Measurements from ENCODE around the gene CD82.

Gene CD82

GRCh38 chr11:44618561-44619425, 53.3 kb downstream of the CD82 start:
- no peaks in the 10 kb centered on the region for H3K36me3 ChIP-seq (ENCODE audit: insufficient read depth, low read length)
- no peak overlapping the region for H3K27ac ChIP-seq (ENCODE audit: low read depth, low read length)
- H3K79me2 ChIP-seq (ENCODE audit: control insufficient read depth, insufficient read depth, low read length, unreplicated experiment) = no peaks in the 10 kb centered on the region
- no peaks in the 10 kb centered on the region for H3K27me3 ChIP-seq (ENCODE audit: insufficient read depth, low read length)
- no peak overlapping the region for H3K4me3 ChIP-seq (ENCODE audit: low read depth, low read length)
- no peaks in the 10 kb centered on the region for H3K4me1 ChIP-seq (ENCODE audit: control insufficient read depth, insufficient read depth, low read length, unreplicated experiment)
- no peak overlapping the region for H2AFZ ChIP-seq (ENCODE audit: low read length, unreplicated experiment)

- Histone ChIP-seq H3K4me3 (ENCODE audit: low read depth, low read length) (no peak overlapping the region), H3K36me3 (ENCODE audit: insufficient read depth, low read length) (no peaks in the 10 kb centered on the region), H3K27ac (ENCODE audit: low read depth, low read length) (no peak overlapping the region), H3K79me2 (ENCODE audit: control insufficient read depth, insufficient read depth, low read length, unreplicated experiment) (no peaks in the 10 kb centered on the region), H3K27me3 (ENCODE audit: insufficient read depth, low read length) (no peaks in the 10 kb centered on the region), H3K4me1 (ENCODE audit: control insufficient read depth, insufficient read depth, low read length, unreplicated experiment) (no peaks in the 10 kb centered on the region), H2AFZ (ENCODE audit: low read length, unreplicated experiment) (no peak overlapping the region)
Measured at GRCh38 chr11:44620328-44620725, 54.9 kb downstream of the CD82 start.

DNA sequence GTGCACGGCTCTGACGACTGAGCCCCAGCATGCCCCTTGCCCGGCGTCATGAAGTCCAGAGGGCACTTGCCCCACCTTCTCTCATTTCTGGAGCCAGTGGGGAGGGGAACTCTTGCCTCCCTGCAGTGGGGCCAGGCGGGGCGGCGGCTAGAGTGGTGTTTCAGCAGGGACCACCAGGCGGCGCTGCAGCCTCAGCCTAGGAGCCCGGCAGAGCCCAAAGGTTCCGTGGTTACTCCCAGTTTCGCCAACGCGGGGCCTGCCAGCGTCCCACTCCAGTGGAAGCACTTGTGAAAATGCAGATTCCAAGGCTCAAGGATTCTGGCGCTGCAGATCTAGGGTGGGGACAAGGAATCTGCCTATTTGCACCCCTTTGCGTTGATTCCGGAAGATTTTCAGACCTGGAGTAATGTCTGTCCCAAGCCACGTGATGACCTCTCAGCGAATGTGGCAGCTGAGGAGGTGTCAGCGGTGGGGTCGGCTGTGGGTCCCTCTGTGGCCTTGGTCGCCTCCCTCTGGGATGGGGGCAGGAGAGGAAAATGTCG, 55.7 kb downstream of the CD82 start:
- Histone ChIP-seq H3K79me2 (ENCODE audit: control insufficient read depth, insufficient read depth, low read length, unreplicated experiment) (no peaks in the 10 kb centered on the region), H3K4me3 (ENCODE audit: low read depth, low read length) (no peak overlapping the region), H3K4me1 (ENCODE audit: control insufficient read depth, insufficient read depth, low read length, unreplicated experiment) (no peaks in the 10 kb centered on the region), H3K27me3 (ENCODE audit: insufficient read depth, low read length) (no peaks in the 10 kb centered on the region), H2AFZ (ENCODE audit: low read length, unreplicated experiment) (no peak overlapping the region), H3K27ac (ENCODE audit: low read depth, low read length) (no peak overlapping the region), H3K36me3 (ENCODE audit: insufficient read depth, low read length) (no peaks in the 10 kb centered on the region)

DNA sequence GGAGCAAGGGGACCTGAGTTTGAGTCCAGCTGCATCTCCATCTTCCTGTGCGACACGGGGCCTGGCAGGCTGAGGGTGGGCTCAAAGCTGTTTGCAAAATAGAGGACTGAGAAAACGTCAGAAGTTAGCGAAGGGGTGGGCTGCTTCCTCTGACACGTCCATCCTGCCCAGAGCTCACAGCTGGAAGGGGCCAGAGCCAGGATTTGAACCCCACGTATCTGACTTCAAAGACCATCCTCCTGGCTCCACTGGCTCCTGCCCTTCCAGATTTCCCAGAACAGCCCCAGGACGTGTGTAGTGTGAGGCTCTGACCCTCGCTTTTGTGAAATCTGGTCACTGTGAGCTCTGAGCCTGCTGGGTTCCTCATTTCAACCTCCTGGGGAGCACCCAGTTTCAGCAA, 56.3 kb downstream of the CD82 start:
- Histone ChIP-seq H3K27ac (ENCODE audit: low read depth, low read length) (no peak overlapping the region), H3K4me1 (ENCODE audit: control insufficient read depth, insufficient read depth, low read length, unreplicated experiment) (no peaks in the 10 kb centered on the region)

GRCh38 chr11:44622190-44622650, 56.8 kb downstream of the CD82 start:
- H3K79me2 ChIP-seq (ENCODE audit: control insufficient read depth, insufficient read depth, low read length, unreplicated experiment) = no peaks in the 10 kb centered on the region
- no peaks in the 10 kb centered on the region for H3K4me1 ChIP-seq (ENCODE audit: control insufficient read depth, insufficient read depth, low read length, unreplicated experiment)
- H3K27me3 ChIP-seq (ENCODE audit: insufficient read depth, low read length) = no peaks in the 10 kb centered on the region
- no peak overlapping the region for H3K4me3 ChIP-seq (ENCODE audit: low read depth, low read length)
- no peak overlapping the region for H2AFZ ChIP-seq (ENCODE audit: low read length, unreplicated experiment)
- no peak overlapping the region for H3K27ac ChIP-seq (ENCODE audit: low read depth, low read length)
- no peaks in the 10 kb centered on the region for H3K36me3 ChIP-seq (ENCODE audit: insufficient read depth, low read length)

More for the DNA sequence above, 56.3 kb downstream of the CD82 start:
- no peak overlapping the region for H2AFZ ChIP-seq (ENCODE audit: low read length, unreplicated experiment)
- no peaks in the 10 kb centered on the region for H3K27me3 ChIP-seq (ENCODE audit: insufficient read depth, low read length)
- no peak overlapping the region for H3K4me3 ChIP-seq (ENCODE audit: low read depth, low read length)
- no peaks in the 10 kb centered on the region for H3K36me3 ChIP-seq (ENCODE audit: insufficient read depth, low read length)
- H3K79me2 ChIP-seq (ENCODE audit: control insufficient read depth, insufficient read depth, low read length, unreplicated experiment) = no peaks in the 10 kb centered on the region

GRCh38 chr11:44622721-44623258, 57.3 kb downstream of the CD82 start:
- Histone ChIP-seq H3K4me1 (ENCODE audit: control insufficient read depth, insufficient read depth, low read length, unreplicated experiment) (no peaks in the 10 kb centered on the region), H3K4me3 (ENCODE audit: low read depth, low read length) (no peak overlapping the region), H3K79me2 (ENCODE audit: control insufficient read depth, insufficient read depth, low read length, unreplicated experiment) (no peaks in the 10 kb centered on the region), H3K36me3 (ENCODE audit: insufficient read depth, low read length) (no peaks in the 10 kb centered on the region), H3K27ac (ENCODE audit: low read depth, low read length) (no peak overlapping the region), H3K27me3 (ENCODE audit: insufficient read depth, low read length) (no peaks in the 10 kb centered on the region), H2AFZ (ENCODE audit: low read length, unreplicated experiment) (no peak overlapping the region)

DNA sequence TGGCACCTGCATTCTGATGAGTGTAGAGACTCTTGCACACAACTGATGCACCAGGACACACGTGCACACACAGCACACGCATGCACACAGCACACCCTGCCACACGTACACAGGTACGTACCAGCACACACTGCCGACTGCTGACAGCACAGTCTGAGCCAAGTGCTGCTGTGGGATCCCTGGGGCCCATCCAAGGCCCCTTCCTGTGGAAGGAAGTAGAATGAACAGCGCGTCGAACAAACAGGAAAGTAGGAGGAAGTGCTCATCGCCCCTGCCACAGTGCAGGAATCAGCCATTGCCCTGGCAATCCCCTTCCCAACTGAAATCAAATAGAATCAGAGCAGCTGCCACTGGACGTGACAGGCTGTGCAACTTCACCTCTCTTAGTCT, 57.9 kb downstream of the CD82 start:
- peaks cover 5% of the 10 kb centered on the region for H3K4me1 ChIP-seq (ENCODE audit: control insufficient read depth, insufficient read depth, low read length, unreplicated experiment)
- H3K27ac ChIP-seq (ENCODE audit: low read depth, low read length) = no peak overlapping the region
- no peak overlapping the region for H3K4me3 ChIP-seq (ENCODE audit: low read depth, low read length)

DNA sequence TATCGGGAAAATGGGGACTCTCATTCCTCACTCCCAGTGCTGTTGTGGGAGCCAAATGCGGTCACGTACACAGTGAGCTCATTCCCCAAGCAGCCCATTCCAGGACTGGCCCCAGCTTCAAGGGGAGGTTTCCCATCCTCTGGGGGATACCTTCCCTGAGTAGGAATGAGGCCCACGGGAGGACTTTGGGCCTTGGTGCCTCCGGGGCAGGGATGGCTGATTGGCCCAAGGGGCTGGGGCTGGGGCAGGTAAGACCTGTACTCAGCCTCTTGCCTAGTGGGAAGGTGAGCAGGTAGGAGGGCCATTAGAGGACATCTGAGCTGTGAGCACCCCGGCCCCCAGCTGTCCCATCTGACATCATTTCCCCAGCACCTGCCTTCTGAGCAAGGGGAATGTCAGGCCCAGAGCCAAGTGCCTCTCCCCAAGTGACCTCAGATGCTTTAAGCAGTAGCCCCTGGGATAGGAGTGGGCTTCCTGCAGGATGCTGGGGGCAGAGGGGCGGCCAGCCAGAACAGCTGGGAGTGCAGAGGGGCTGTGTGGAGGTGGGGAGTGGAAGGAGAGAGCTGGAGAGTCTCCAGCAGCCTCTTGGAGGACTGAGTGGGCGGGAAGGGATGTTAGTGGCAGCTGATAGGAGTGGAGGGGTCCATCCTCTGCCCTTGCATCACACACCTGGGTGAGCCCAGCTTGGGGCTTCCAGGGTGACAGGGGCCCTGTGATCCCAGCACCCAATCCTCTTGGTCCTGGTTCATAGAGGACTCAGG, 58.4 kb downstream of the CD82 start:
- Histone ChIP-seq H3K4me3 (ENCODE audit: low read depth, low read length) (no peak overlapping the region), H3K36me3 (ENCODE audit: insufficient read depth, low read length) (no peaks in the 10 kb centered on the region), H3K4me1 (ENCODE audit: control insufficient read depth, insufficient read depth, low read length, unreplicated experiment) (peaks cover 6% of the 10 kb centered on the region), H2AFZ (ENCODE audit: low read length, unreplicated experiment) (no peak overlapping the region), H3K27ac (ENCODE audit: low read depth, low read length) (no peak overlapping the region), H3K27me3 (ENCODE audit: insufficient read depth, low read length) (no peaks in the 10 kb centered on the region), H3K79me2 (ENCODE audit: control insufficient read depth, insufficient read depth, low read length, unreplicated experiment) (no peaks in the 10 kb centered on the region)

More for the DNA sequence above, 57.9 kb downstream of the CD82 start:
- H2AFZ ChIP-seq (ENCODE audit: low read length, unreplicated experiment) = no peak overlapping the region
- H3K27me3 ChIP-seq (ENCODE audit: insufficient read depth, low read length) = no peaks in the 10 kb centered on the region
- H3K79me2 ChIP-seq (ENCODE audit: control insufficient read depth, insufficient read depth, low read length, unreplicated experiment) = no peaks in the 10 kb centered on the region
- H3K36me3 ChIP-seq (ENCODE audit: insufficient read depth, low read length) = no peaks in the 10 kb centered on the region

DNA sequence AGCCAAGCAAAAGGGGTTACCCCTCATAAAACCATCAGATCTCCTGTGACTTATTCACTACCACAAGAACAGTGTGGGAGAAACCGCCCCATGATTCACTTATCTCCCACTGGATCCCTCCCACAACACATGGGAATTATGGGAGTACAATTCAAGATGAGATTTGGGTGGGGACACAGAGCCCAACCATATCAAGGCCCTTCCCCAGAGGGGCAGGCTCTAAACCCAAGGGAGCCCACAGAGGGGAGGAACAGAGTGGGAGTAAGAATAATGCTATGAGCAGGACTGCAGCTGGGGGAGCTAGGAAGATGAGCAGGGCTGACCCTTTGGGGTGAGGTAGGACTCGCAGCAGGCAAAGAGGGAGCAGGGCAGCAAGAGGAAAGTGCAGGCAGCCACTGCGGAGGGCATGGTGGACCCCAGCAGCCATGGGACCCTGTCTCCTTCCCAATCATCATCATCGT, 59.3 kb downstream of the CD82 start:
- H3K36me3 ChIP-seq (ENCODE audit: insufficient read depth, low read length) = no peaks in the 10 kb centered on the region
- H3K4me3 ChIP-seq (ENCODE audit: low read depth, low read length) = no peak overlapping the region
- H3K79me2 ChIP-seq (ENCODE audit: control insufficient read depth, insufficient read depth, low read length, unreplicated experiment) = no peaks in the 10 kb centered on the region
- H3K27ac ChIP-seq (ENCODE audit: low read depth, low read length) = no peak overlapping the region
- H2AFZ ChIP-seq (ENCODE audit: low read length, unreplicated experiment) = no peak overlapping the region
- no peaks in the 10 kb centered on the region for H3K27me3 ChIP-seq (ENCODE audit: insufficient read depth, low read length)
- peaks cover 6% of the 10 kb centered on the region for H3K4me1 ChIP-seq (ENCODE audit: control insufficient read depth, insufficient read depth, low read length, unreplicated experiment)

- Histone ChIP-seq H3K36me3 (ENCODE audit: insufficient read depth, low read length) (no peaks in the 10 kb centered on the region), H3K79me2 (ENCODE audit: control insufficient read depth, insufficient read depth, low read length, unreplicated experiment) (no peaks in the 10 kb centered on the region), H2AFZ (ENCODE audit: low read length, unreplicated experiment) (no peak overlapping the region)
Measured at GRCh38 chr11:44625759-44626523, 60.5 kb downstream of the CD82 start.

More at GRCh38 chr11:44625759-44626523, 60.5 kb downstream of the CD82 start:
- H3K4me1 ChIP-seq (ENCODE audit: control insufficient read depth, insufficient read depth, low read length, unreplicated experiment) = peaks cover 6% of the 10 kb centered on the region
- H3K27ac ChIP-seq (ENCODE audit: low read depth, low read length) = no peak overlapping the region
- H3K27me3 ChIP-seq (ENCODE audit: insufficient read depth, low read length) = no peaks in the 10 kb centered on the region
- H3K4me3 ChIP-seq (ENCODE audit: low read depth, low read length) = no peak overlapping the region

Measured in ACC112 (cell line).